Endodermal cell (in vitro differentiated cells): Measurements from ENCODE around the gene GSDMA. TPM values are rescaled to one million over a fixed set of nuclear protein-coding genes. Genes with fewer than 3 reads are reported as not detected.

ENCODE experiments used
- DNase-seq: peaks from one replicate; pipeline ENCODE4 v3.0.0-alpha.2; 2017
- H3K27ac ChIP-seq: 2 replicates; pipeline ENCODE4 v1.5.1; 2013; ENCODE audit warnings: mild to moderate bottlenecking, low read depth, low read length, moderate library complexity
- H3K27me3 ChIP-seq: 2 replicates; pipeline ENCODE4 v1.6.1; 2013; ENCODE audit warnings: mild to moderate bottlenecking, low read length, moderate library complexity; ENCODE audit not compliant: insufficient read depth, control insufficient read depth, poor library complexity, severe bottlenecking
- H3K36me3 ChIP-seq: 2 replicates; pipeline ENCODE4 v1.7.0; 2013; ENCODE audit warnings: mild to moderate bottlenecking, low read length, moderate library complexity; ENCODE audit not compliant: control insufficient read depth, insufficient read depth
- H3K4me1 ChIP-seq: one replicate; pipeline ENCODE4 v1.7.0; 2013; ENCODE audit warnings: low read length; ENCODE audit not compliant: control insufficient read depth, insufficient read depth
- H3K4me3 ChIP-seq: 2 replicates; pipeline ENCODE4 v1.5.1; 2013; ENCODE audit warnings: mild to moderate bottlenecking, low read length, moderate library complexity
- H3K9ac ChIP-seq: 2 replicates; pipeline ENCODE4 v1.6.1; 2013; ENCODE audit warnings: mild to moderate bottlenecking, low read length, moderate library complexity; ENCODE audit not compliant: poor library complexity, severe bottlenecking; ENCODE audit errors: extremely low read depth
- H3K9me3 ChIP-seq: 2 replicates; pipeline ENCODE4 v1.6.1; 2013; ENCODE audit warnings: mild to moderate bottlenecking, low read length, moderate library complexity; ENCODE audit not compliant: control insufficient read depth
- H3K27ac Mint-ChIP-seq: 2 replicates; pipeline ENCODE4 v1.8.0; 2020; ENCODE audit warnings: mixed read lengths
- H3K27me3 Mint-ChIP-seq: 2 replicates; pipeline ENCODE4 v1.8.0; 2021; ENCODE audit warnings: mild to moderate bottlenecking, mixed read lengths; ENCODE audit not compliant: insufficient read depth
- H3K36me3 Mint-ChIP-seq: 2 replicates; pipeline ENCODE4 v1.8.0; 2020; ENCODE audit warnings: low read depth, mixed read lengths
- H3K4me1 Mint-ChIP-seq: 2 replicates; pipeline ENCODE4 v1.8.0; 2020; ENCODE audit warnings: mixed read lengths
- H3K4me3 Mint-ChIP-seq: 2 replicates; pipeline ENCODE4 v1.8.0; 2020; ENCODE audit warnings: mild to moderate bottlenecking, moderate library complexity, mixed read lengths
- H3K9me3 Mint-ChIP-seq: 2 replicates; pipeline ENCODE4 v1.8.0; 2020; ENCODE audit warnings: mild to moderate bottlenecking, mixed read lengths
- WGBS, 2 experiments: methylation state at CpG; one replicate each; pipeline versions ENCODE4 v1.1.5 to v1.1.7; 2013; ENCODE audit warnings: missing lambda C conversion rate in 2 of 2, mixed read lengths in 1 of 2; ENCODE audit not compliant: insufficient coverage in 1 of 2, insufficient read length in 1 of 2; 5-methylcytosine and 5-hydroxymethylcytosine counted together
- total RNA-seq, 2 donors: library from RNA; stranded (reverse); fragmentation: NEBNext Ultra II Directional in 1 of 2; extraction: Animal tissue kit (Norgen Biotek cat#: 25700) in 1 of 2; gene quantifications; 2 replicates in 1 of 2; 3 replicates in 1 of 2; pipeline ENCODE4 v1.2.1, GENCODE V29; 2021
- TF ChIP-seq, protein P1 (sequence below): fragments of 200-600 bp; sonication (generic); conservative IDR thresholded peaks from 2 replicates; pipeline ENCODE4 v1.5.0; 2021; ENCODE audit warnings: antibody characterized with exemption, mild to moderate bottlenecking

Gene GSDMA
- total RNA-seq, 2 donors from 2014 or later: not detected

DNA sequence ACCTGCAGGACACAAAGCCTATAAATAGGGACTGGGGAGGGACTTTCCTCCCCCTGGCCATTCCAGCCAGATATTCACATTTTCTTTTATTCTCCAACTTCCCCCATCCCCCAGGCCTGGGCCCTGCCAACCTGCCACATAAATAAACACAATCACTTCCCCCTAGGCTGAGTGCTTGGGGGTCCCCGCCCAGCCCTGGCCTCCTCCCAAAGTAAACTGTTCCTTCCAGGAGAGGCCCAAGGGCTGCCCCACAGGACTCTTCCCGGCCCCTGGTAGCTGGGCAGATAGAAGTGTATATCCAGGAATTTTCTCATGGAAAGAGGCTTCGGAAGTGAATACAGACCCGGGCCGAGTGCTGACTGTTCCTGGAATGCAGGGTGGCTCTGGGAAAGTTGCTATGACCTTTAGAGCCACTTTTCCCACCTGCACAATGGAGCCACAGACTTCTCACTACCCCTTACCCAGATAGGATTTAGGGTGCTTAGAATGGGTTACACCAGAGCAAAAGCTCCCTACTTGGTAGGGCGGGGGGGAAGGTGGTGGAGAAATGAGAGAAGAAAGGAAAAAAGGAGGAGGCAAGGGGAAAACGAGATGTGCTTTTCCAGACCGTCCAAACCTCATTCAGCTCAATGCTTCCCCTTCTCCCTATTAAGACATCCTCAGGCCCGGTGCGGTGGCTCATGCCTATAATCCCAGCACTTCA lies 60.9 kb downstream of the GSDMA start:
- no peaks in the 10 kb centered on the region for H3K27me3 Mint-ChIP-seq
- H3K4me1 Mint-ChIP-seq: peaks cover 5% of the 10 kb centered on the region
- H3K4me1 ChIP-seq: no peaks in the 10 kb centered on the region
- peaks cover 63% of the 10 kb centered on the region for H3K36me3 Mint-ChIP-seq
- no peaks in the 10 kb centered on the region for H3K9me3 Mint-ChIP-seq
- no peak overlapping the region for H3K27ac Mint-ChIP-seq
- H3K27me3 ChIP-seq: no peaks in the 10 kb centered on the region
- 92 to 98% methylated on average over 7 to 9 of the region's 10 CpGs for WGBS, 2 experiments
- H3K4me3 Mint-ChIP-seq: no peak overlapping the region
- no peak overlapping the region for H3K4me3 ChIP-seq
- H3K27ac ChIP-seq: no peak overlapping the region
- H3K36me3 ChIP-seq: peaks cover 38% of the 10 kb centered on the region
- no peaks in the 10 kb centered on the region for H3K9me3 ChIP-seq
- H3K9ac ChIP-seq: no peak overlapping the region
- TF ChIP-seq, protein P1, sequence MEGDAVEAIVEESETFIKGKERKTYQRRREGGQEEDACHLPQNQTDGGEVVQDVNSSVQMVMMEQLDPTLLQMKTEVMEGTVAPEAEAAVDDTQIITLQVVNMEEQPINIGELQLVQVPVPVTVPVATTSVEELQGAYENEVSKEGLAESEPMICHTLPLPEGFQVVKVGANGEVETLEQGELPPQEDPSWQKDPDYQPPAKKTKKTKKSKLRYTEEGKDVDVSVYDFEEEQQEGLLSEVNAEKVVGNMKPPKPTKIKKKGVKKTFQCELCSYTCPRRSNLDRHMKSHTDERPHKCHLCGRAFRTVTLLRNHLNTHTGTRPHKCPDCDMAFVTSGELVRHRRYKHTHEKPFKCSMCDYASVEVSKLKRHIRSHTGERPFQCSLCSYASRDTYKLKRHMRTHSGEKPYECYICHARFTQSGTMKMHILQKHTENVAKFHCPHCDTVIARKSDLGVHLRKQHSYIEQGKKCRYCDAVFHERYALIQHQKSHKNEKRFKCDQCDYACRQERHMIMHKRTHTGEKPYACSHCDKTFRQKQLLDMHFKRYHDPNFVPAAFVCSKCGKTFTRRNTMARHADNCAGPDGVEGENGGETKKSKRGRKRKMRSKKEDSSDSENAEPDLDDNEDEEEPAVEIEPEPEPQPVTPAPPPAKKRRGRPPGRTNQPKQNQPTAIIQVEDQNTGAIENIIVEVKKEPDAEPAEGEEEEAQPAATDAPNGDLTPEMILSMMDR: no peak
- peak; percentile 43 for DNase-seq

DNA sequence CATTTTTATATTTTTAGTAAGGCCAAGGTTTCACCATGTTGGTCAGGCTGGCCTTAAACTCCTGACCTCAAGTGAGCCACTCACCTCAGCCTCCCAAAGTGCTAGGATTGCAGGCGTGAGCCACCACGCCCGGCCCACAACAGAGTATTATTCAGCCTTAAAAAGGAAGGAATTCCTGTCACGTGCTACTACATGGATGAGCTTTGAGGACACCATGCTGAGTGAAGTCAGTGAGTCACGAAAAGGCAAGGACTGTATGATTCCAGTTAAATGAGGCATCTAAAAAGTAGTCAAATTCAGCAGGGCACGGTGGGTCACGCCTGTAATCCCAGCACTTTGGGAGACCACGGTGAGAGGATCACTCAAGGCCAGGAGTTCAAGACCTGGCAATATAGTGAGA lies 62.1 kb downstream of the GSDMA start:
- Histone ChIP-seq H3K9ac (no peak overlapping the region), H3K27me3 (no peaks in the 10 kb centered on the region), H3K27ac (no peak overlapping the region), H3K9me3 (no peaks in the 10 kb centered on the region), H3K4me3 (no peak overlapping the region), H3K4me1 (no peaks in the 10 kb centered on the region), H3K36me3 (peaks cover 42% of the 10 kb centered on the region)
- Mint-ChIP-seq H3K4me3 (no peak overlapping the region), H3K27ac (no peak overlapping the region), H3K27me3 (no peaks in the 10 kb centered on the region), H3K4me1 (no peaks in the 10 kb centered on the region), H3K9me3 (no peaks in the 10 kb centered on the region), H3K36me3 (peaks cover 66% of the 10 kb centered on the region)
- TF ChIP-seq, protein P1: no peak
- 94 to 95% methylated on average over 8 of the region's 8 CpGs for WGBS, 2 experiments
- DNase-seq: no peak

DNA sequence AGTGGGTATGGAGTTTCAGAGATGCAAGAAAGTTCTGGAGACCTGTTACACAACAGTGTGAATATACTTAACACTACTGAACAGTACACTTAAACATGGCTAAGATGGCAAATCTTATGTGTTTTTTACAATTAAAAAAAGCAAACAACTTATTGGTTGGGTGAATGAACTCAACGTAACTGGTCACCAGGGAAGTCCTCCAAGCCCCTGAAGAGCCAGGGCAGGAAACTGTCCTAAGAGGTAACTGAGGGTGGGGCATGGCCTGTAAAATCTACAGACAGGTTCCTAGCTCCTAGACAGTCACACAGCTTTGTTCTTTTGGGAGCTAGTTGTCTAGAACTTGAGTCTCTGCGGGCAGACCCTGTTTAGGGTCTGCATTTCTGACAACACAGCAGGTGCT lies 62.8 kb downstream of the GSDMA start:
- H3K9me3 ChIP-seq: no peaks in the 10 kb centered on the region
- TF ChIP-seq, protein P1: no peak
- H3K4me1 ChIP-seq: no peaks in the 10 kb centered on the region
- no peaks in the 10 kb centered on the region for H3K9me3 Mint-ChIP-seq
- no peaks in the 10 kb centered on the region for H3K27me3 Mint-ChIP-seq
- no peaks in the 10 kb centered on the region for H3K27me3 ChIP-seq
- WGBS, 2 experiments: 93 to 95% methylated on average over 2 of the region's 2 CpGs
- no peak overlapping the region for H3K27ac ChIP-seq
- H3K36me3 Mint-ChIP-seq: peaks cover 62% of the 10 kb centered on the region
- H3K4me3 ChIP-seq: no peak overlapping the region
- H3K4me1 Mint-ChIP-seq: no peaks in the 10 kb centered on the region
- no peak overlapping the region for H3K4me3 Mint-ChIP-seq
- no peak overlapping the region for H3K27ac Mint-ChIP-seq
- no peak overlapping the region for H3K9ac ChIP-seq
- DNase-seq: no peak
- H3K36me3 ChIP-seq: peaks cover 40% of the 10 kb centered on the region
